Activated B cell treated with CpG ODN at 0.5 μM for 24 hours (primary cell): ENCODE results near the gene HIKESHI. TPM values are rescaled to one million over a fixed set of nuclear protein-coding genes. Genes with fewer than 3 reads are reported as not detected.
"Not testable (repeated sequence)": the region's sequence is repeated elsewhere in the genome, so short reads cannot be mapped to it uniquely, and the experiment has no call there.

Source experiments
- ATAC-seq: fragments of 200-7000 bp; cut with Tn5 transposase; one replicate; pipeline ENCODE4 v1.10.0; 2021; ENCODE audit warnings: low read depth, mild to moderate bottlenecking, moderate library complexity
- CTCF ChIA-PET: fragments of 350-600 bp; sonication (Branson Sonifier 250); formaldehyde crosslinking; loops from one replicate; lab custom pipeline; 2021; ENCODE audit warnings: antibody characterized with exemption; lab: Charles Lee
- POLR2A ChIA-PET: fragments of 350-600 bp; sonication (Branson Sonifier 250); formaldehyde crosslinking; loops from one replicate; lab custom pipeline; 2021; ENCODE audit warnings: antibody characterized with exemption; lab: Charles Lee
- DNase-seq: peaks from one replicate; pipeline ENCODE4 v3.0.0; 2022
- H3K27ac Mint-ChIP-seq: one replicate; pipeline ENCODE4 v1.8.0; 2020; ENCODE audit warnings: mixed read lengths
- H3K27me3 Mint-ChIP-seq: one replicate; pipeline ENCODE4 v1.8.0; 2021; ENCODE audit warnings: mixed read lengths
- H3K36me3 Mint-ChIP-seq: one replicate; pipeline ENCODE4 v1.8.0; 2021; ENCODE audit warnings: low read depth, mixed read lengths
- H3K4me1 Mint-ChIP-seq: one replicate; pipeline ENCODE4 v1.8.0; 2021; ENCODE audit warnings: mixed read lengths
- H3K4me3 Mint-ChIP-seq: one replicate; pipeline ENCODE4 v1.8.0; 2020; ENCODE audit warnings: mild to moderate bottlenecking, mixed read lengths
- H3K9me3 Mint-ChIP-seq: one replicate; pipeline ENCODE4 v1.8.0; 2020; ENCODE audit warnings: mixed read lengths
- CTCF ChIP-seq: fragments of 200-600 bp; IDR thresholded peaks from one replicate; pipeline ENCODE4 v1.8.0; 2022; ENCODE audit warnings: antibody characterized with exemption, mild to moderate bottlenecking
- intact Hi-C: fragments of 100-400 bp; cut with micrococcal nuclease; formaldehyde crosslinking; loops from one replicate; pipeline ENCODE4 v1.15.1; 2024
- total RNA-seq: library from RNA; stranded (reverse); gene quantifications from 2 replicates; pipeline ENCODE4 v1.2.3, GENCODE V29; 2022

The HIKESHI gene
- total RNA-seq, 1 donor from 2014 or later = 35.6 TPM

GRCh38 chr11:86337227-86337626, 35.2 kb downstream of the HIKESHI start:
- Mint-ChIP-seq H3K36me3 (peaks cover 76% of the 10 kb centered on the region), H3K4me1 (peaks cover 2% of the 10 kb centered on the region), H3K27ac (no peak overlapping the region), H3K4me3 (no peak overlapping the region), H3K27me3 (no peaks in the 10 kb centered on the region), H3K9me3 (no peaks in the 10 kb centered on the region)
- ChIA-PET CTCF (no interaction called here), POLR2A (no interaction called here)
- ATAC-seq (no peak), DNase-seq (no peak)
- no peak for TF ChIP-seq CTCF
- intact Hi-C loops = no loop called here

GRCh38 chr11:86341382-86341781, 39.3 kb downstream of the HIKESHI start:
- intact Hi-C loops = no loop called here
- POLR2A ChIA-PET = interaction anchor here (0.6 kb wide), 1 partner anchor 712 kb away, joined by 3 read pairs; no protein-coding TSS in a partner anchor
- peaks cover 70% of the 10 kb centered on the region for H3K36me3 Mint-ChIP-seq
- CTCF ChIA-PET = no interaction called here
- H3K4me3 Mint-ChIP-seq = no peak overlapping the region
- H3K27me3 Mint-ChIP-seq = no peaks in the 10 kb centered on the region
- ATAC-seq = no peak
- H3K27ac Mint-ChIP-seq = no peak overlapping the region
- no peaks in the 10 kb centered on the region for H3K9me3 Mint-ChIP-seq
- DNase-seq = no peak
- no peak for TF ChIP-seq CTCF
- H3K4me1 Mint-ChIP-seq = peaks cover 5% of the 10 kb centered on the region

- ATAC-seq = no peak
- Mint-ChIP-seq H3K27me3 (no peaks in the 10 kb centered on the region), H3K9me3 (no peaks in the 10 kb centered on the region), H3K4me1 (peaks cover 5% of the 10 kb centered on the region), H3K4me3 (no peak overlapping the region), H3K36me3 (peaks cover 37% of the 10 kb centered on the region), H3K27ac (no peak overlapping the region)
- intact Hi-C loops = no loop called here
- ChIA-PET CTCF (no interaction called here), POLR2A (no interaction called here)
- DNase-seq = no peak
- no peak for TF ChIP-seq CTCF
Observed at GRCh38 chr11:86346513-86346912, 44.5 kb downstream of the HIKESHI start.

GRCh38 chr11:86355256-86355655, 53.2 kb downstream of the HIKESHI start:
- CTCF ChIA-PET = no interaction called here
- intact Hi-C loops = no loop called here
- no peak overlapping the region for H3K27ac Mint-ChIP-seq

GRCh38 chr11:86357412-86357811, 55.4 kb downstream of the HIKESHI start:
- DNase-seq, H3K9me3 Mint-ChIP-seq, ATAC-seq, intact Hi-C loops, H3K27ac Mint-ChIP-seq, H3K36me3 Mint-ChIP-seq, CTCF ChIA-PET, H3K27me3 Mint-ChIP-seq, H3K4me3 Mint-ChIP-seq, H3K4me1 Mint-ChIP-seq: not testable (repeated sequence)
- POLR2A ChIA-PET = interaction anchor here (0.7 kb wide), 1 partner anchor 488 kb away, joined by 3 read pairs; no protein-coding TSS in a partner anchor

More at GRCh38 chr11:86355256-86355655, 53.2 kb downstream of the HIKESHI start:
- Mint-ChIP-seq H3K9me3 (no peaks in the 10 kb centered on the region), H3K4me3 (no peak overlapping the region), H3K4me1 (no peaks in the 10 kb centered on the region), H3K36me3 (no peaks in the 10 kb centered on the region), H3K27me3 (no peaks in the 10 kb centered on the region)
- TF ChIP-seq CTCF = no peak
- ATAC-seq (no peak), DNase-seq (no peak)
- POLR2A ChIA-PET = no interaction called here

GRCh38 chr11:86358720-86359119, 56.7 kb downstream of the HIKESHI start:
- H3K27me3 Mint-ChIP-seq = no peaks in the 10 kb centered on the region
- no peaks in the 10 kb centered on the region for H3K4me1 Mint-ChIP-seq
- TF ChIP-seq CTCF = no peak
- H3K4me3 Mint-ChIP-seq = no peak overlapping the region
- H3K9me3 Mint-ChIP-seq = peaks cover 7% of the 10 kb centered on the region
- ChIA-PET CTCF (no interaction called here), POLR2A (no interaction called here)
- no peak for DNase-seq
- peaks cover 5% of the 10 kb centered on the region for H3K36me3 Mint-ChIP-seq
- ATAC-seq = no peak
- H3K27ac Mint-ChIP-seq = no peak overlapping the region
- intact Hi-C loops = no loop called here
